Endothelial cell of umbilical vein (primary cell): Measurements from ENCODE around the gene RFX7.

Source experiments
- EZH2 ChIP-seq: IDR thresholded peaks from 2 replicates; pipeline ENCODE4 v1.6.1; 2012; ENCODE audit warnings: borderline replicate concordance, low read depth, mild to moderate bottlenecking, moderate library complexity, low read length, inconsistent platforms; ENCODE audit not compliant: severe bottlenecking
- FOS ChIP-seq: IDR thresholded peaks from 2 replicates; pipeline ENCODE4 v1.6.1; 2011; ENCODE audit warnings: mild to moderate bottlenecking, low read length, moderate library complexity, borderline replicate concordance; ENCODE audit not compliant: insufficient read depth
- JUN ChIP-seq: IDR thresholded peaks from 2 replicates; pipeline ENCODE4 v1.6.1; 2011; ENCODE audit warnings: borderline replicate concordance, low read depth; ENCODE audit not compliant: insufficient read length, insufficient read depth
- MYC ChIP-seq: IDR thresholded peaks from one replicate; pipeline ENCODE4 v1.6.1; 2011; ENCODE audit warnings: mild to moderate bottlenecking, low read depth, low read length
- POLR2A ChIP-seq: IDR thresholded peaks from 2 replicates; pipeline ENCODE4 v1.6.1; 2012; ENCODE audit warnings: low read depth, mild to moderate bottlenecking, control low read depth, low read length
- POLR2AphosphoS5 ChIP-seq: IDR thresholded peaks from 2 replicates; pipeline ENCODE4 v1.6.1; 2012; ENCODE audit warnings: low read depth, mild to moderate bottlenecking, control low read depth, low read length, moderate library complexity; ENCODE audit not compliant: insufficient read depth
- TF ChIP-seq, protein P1 (sequence below), 2 donors: IDR thresholded peaks; 1 replicate in 1 of 2; 2 replicates in 1 of 2; pipeline ENCODE4 v1.5.1; 2011; ENCODE audit warnings: low read length in 2 of 2, mild to moderate bottlenecking in 2 of 2, moderate library complexity in 2 of 2, control low read depth in 1 of 2, inconsistent platforms in 1 of 2, low read depth in 1 of 2; ENCODE audit not compliant: insufficient read depth in 1 of 2; ENCODE audit errors: extremely low read depth in 1 of 2
- TF ChIP-seq, protein P2 (sequence below): IDR thresholded peaks from 2 replicates; pipeline ENCODE4 v1.6.1; 2011; ENCODE audit not compliant: insufficient read depth, insufficient read length

DNA sequence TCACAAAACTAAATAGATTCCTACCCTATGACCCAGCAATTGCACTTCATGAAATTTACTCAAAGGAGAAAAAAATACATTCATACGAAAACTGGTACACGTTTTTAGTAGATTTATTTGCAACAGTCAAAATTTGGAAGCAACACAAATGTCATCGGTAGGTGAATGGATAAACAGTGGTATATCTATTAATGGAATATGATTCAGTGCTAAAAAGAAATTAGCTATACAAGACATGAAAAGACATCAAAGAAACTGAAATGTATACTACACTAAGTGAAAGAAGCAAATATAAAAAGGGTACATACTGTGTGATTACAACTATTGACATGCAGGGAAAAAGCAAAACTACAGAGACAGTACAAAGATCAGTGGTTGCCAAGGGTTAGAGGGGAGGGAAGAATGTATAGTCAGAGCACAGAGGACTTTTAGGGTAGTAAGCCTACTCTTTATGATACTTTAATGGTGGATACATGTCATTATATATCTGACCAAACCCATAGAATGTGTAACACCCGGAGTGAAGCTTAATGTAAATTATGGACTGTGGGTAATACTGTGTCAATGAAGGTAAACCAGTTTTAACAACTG lies 31.6 kb downstream of the RFX7 start:
- TF ChIP-seq, protein P1, sequence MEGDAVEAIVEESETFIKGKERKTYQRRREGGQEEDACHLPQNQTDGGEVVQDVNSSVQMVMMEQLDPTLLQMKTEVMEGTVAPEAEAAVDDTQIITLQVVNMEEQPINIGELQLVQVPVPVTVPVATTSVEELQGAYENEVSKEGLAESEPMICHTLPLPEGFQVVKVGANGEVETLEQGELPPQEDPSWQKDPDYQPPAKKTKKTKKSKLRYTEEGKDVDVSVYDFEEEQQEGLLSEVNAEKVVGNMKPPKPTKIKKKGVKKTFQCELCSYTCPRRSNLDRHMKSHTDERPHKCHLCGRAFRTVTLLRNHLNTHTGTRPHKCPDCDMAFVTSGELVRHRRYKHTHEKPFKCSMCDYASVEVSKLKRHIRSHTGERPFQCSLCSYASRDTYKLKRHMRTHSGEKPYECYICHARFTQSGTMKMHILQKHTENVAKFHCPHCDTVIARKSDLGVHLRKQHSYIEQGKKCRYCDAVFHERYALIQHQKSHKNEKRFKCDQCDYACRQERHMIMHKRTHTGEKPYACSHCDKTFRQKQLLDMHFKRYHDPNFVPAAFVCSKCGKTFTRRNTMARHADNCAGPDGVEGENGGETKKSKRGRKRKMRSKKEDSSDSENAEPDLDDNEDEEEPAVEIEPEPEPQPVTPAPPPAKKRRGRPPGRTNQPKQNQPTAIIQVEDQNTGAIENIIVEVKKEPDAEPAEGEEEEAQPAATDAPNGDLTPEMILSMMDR (IDR thresholded peaks at IDR 0.05; ENCODE audit: extremely low read depth in 1 of 2, insufficient read depth in 1 of 2, low read depth in 1 of 2, low read length in 2 of 2), result no peak
- TF ChIP-seq POLR2AphosphoS5 (no peak), POLR2A (no peak), MYC (no peak), JUN (no peak), EZH2 (no peak), FOS (no peak)
- TF ChIP-seq, protein P2, sequence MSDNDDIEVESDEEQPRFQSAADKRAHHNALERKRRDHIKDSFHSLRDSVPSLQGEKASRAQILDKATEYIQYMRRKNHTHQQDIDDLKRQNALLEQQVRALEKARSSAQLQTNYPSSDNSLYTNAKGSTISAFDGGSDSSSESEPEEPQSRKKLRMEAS, result no peak
